ENCODE data around the gene PRKRIP1. TPM values are rescaled to one million over a fixed set of nuclear protein-coding genes. Genes with fewer than 3 reads are reported as not detected.

PRKRIP1 gene
- total RNA-seq, 2 donors from 2014 or later, result 30.3 to 35.0 TPM

- peak; percentile 43 for DNase-seq
- Mint-ChIP-seq H3K9me3 (no peaks in the 10 kb centered on the region), H3K4me1 (no peaks in the 10 kb centered on the region), H3K27ac (no peak overlapping the region), H3K4me3 (no peak overlapping the region), H3K27me3 (ENCODE audit: insufficient read depth) (no peaks in the 10 kb centered on the region), H3K36me3 (ENCODE audit: low read depth) (peaks cover 23% of the 10 kb centered on the region)
- no peak overlapping the region for H3K9ac ChIP-seq (ENCODE audit: extremely low read depth, low read length, poor library complexity, severe bottlenecking)
- WGBS, 2 experiments (ENCODE audit: insufficient coverage in 1 of 2, insufficient read length in 1 of 2), result 91 to 100% methylated on average over 9 to 11 of the region's 11 CpGs
- no peak overlapping the region for H3K4me3 ChIP-seq (ENCODE audit: low read length)
- H3K36me3 ChIP-seq (ENCODE audit: control insufficient read depth, insufficient read depth, low read length), result peaks cover 9% of the 10 kb centered on the region
- no peaks in the 10 kb centered on the region for H3K27me3 ChIP-seq (ENCODE audit: control insufficient read depth, insufficient read depth, low read length, poor library complexity, severe bottlenecking)
- no peaks in the 10 kb centered on the region for H3K4me1 ChIP-seq (ENCODE audit: control insufficient read depth, insufficient read depth, low read length)
- TF ChIP-seq, protein P1, sequence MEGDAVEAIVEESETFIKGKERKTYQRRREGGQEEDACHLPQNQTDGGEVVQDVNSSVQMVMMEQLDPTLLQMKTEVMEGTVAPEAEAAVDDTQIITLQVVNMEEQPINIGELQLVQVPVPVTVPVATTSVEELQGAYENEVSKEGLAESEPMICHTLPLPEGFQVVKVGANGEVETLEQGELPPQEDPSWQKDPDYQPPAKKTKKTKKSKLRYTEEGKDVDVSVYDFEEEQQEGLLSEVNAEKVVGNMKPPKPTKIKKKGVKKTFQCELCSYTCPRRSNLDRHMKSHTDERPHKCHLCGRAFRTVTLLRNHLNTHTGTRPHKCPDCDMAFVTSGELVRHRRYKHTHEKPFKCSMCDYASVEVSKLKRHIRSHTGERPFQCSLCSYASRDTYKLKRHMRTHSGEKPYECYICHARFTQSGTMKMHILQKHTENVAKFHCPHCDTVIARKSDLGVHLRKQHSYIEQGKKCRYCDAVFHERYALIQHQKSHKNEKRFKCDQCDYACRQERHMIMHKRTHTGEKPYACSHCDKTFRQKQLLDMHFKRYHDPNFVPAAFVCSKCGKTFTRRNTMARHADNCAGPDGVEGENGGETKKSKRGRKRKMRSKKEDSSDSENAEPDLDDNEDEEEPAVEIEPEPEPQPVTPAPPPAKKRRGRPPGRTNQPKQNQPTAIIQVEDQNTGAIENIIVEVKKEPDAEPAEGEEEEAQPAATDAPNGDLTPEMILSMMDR (conservative IDR thresholded peaks at IDR 0.05), result no peak
- H3K9me3 ChIP-seq (ENCODE audit: control insufficient read depth, low read length), result no peaks in the 10 kb centered on the region
- H3K27ac ChIP-seq (ENCODE audit: low read depth, low read length), result no peak overlapping the region
Observed at GRCh38 chr7:102455596-102455995, 59.4 kb downstream of the PRKRIP1 start.

- Histone ChIP-seq H3K9ac (ENCODE audit: extremely low read depth, low read length, poor library complexity, severe bottlenecking) (no peak overlapping the region), H3K4me3 (ENCODE audit: low read length) (no peak overlapping the region), H3K36me3 (ENCODE audit: control insufficient read depth, insufficient read depth, low read length) (peaks cover 9% of the 10 kb centered on the region), H3K27ac (ENCODE audit: low read depth, low read length) (no peak overlapping the region), H3K9me3 (ENCODE audit: control insufficient read depth, low read length) (no peaks in the 10 kb centered on the region), H3K4me1 (ENCODE audit: control insufficient read depth, insufficient read depth, low read length) (no peaks in the 10 kb centered on the region), H3K27me3 (ENCODE audit: control insufficient read depth, insufficient read depth, low read length, poor library complexity, severe bottlenecking) (no peaks in the 10 kb centered on the region)
- DNase-seq, result peak; percentile 39
- H3K27ac Mint-ChIP-seq, result no peak overlapping the region
- no peaks in the 10 kb centered on the region for H3K27me3 Mint-ChIP-seq (ENCODE audit: insufficient read depth)
- H3K9me3 Mint-ChIP-seq, result no peaks in the 10 kb centered on the region
- no peaks in the 10 kb centered on the region for H3K4me1 Mint-ChIP-seq
- TF ChIP-seq, protein P1 (conservative IDR thresholded peaks at IDR 0.05), result no peak
- H3K36me3 Mint-ChIP-seq (ENCODE audit: low read depth), result peaks cover 26% of the 10 kb centered on the region
- 82 to 95% methylated on average over 7 to 10 of the region's 10 CpGs for WGBS, 2 experiments (ENCODE audit: insufficient coverage in 1 of 2, insufficient read length in 1 of 2)
- H3K4me3 Mint-ChIP-seq, result no peak overlapping the region
Observed at GRCh38 chr7:102456327-102456726, 60.2 kb downstream of the PRKRIP1 start.

GRCh38 chr7:102457352-102457924 is 61.3 kb downstream of the PRKRIP1 start:
- no peak for DNase-seq
- 96 to 97% methylated on average over 28 to 40 of the region's 40 CpGs for WGBS, 2 experiments (ENCODE audit: insufficient coverage in 1 of 2, insufficient read length in 1 of 2)

More at GRCh38 chr7:102457352-102457924, 61.3 kb downstream of the PRKRIP1 start:
- H3K27ac Mint-ChIP-seq, result no peak overlapping the region
- H3K4me1 Mint-ChIP-seq, result no peaks in the 10 kb centered on the region
- TF ChIP-seq, protein P1 (conservative IDR thresholded peaks at IDR 0.05), result no peak
- H3K4me1 ChIP-seq (ENCODE audit: control insufficient read depth, insufficient read depth, low read length), result no peaks in the 10 kb centered on the region
- no peak overlapping the region for H3K27ac ChIP-seq (ENCODE audit: low read depth, low read length)
- peaks cover 31% of the 10 kb centered on the region for H3K36me3 Mint-ChIP-seq (ENCODE audit: low read depth)
- no peaks in the 10 kb centered on the region for H3K9me3 Mint-ChIP-seq
- no peak overlapping the region for H3K4me3 ChIP-seq (ENCODE audit: low read length)
- H3K9ac ChIP-seq (ENCODE audit: extremely low read depth, low read length, poor library complexity, severe bottlenecking), result no peak overlapping the region
- H3K4me3 Mint-ChIP-seq, result no peak overlapping the region
- no peaks in the 10 kb centered on the region for H3K9me3 ChIP-seq (ENCODE audit: control insufficient read depth, low read length)
- H3K36me3 ChIP-seq (ENCODE audit: control insufficient read depth, insufficient read depth, low read length), result peaks cover 9% of the 10 kb centered on the region
- H3K27me3 Mint-ChIP-seq (ENCODE audit: insufficient read depth), result no peaks in the 10 kb centered on the region
- H3K27me3 ChIP-seq (ENCODE audit: control insufficient read depth, insufficient read depth, low read length, poor library complexity, severe bottlenecking), result no peaks in the 10 kb centered on the region

Data from endodermal cell (in vitro differentiated cells).